HG02973 (cell line): Measurements from ENCODE around the gene MYPN.

Source experiments
- ATAC-seq: cut with Tn5 transposase; IDR thresholded peaks from one replicate; pipeline ENCODE4 v1.9.1; 2021; ENCODE audit warnings: moderate library complexity; ENCODE audit not compliant: unreplicated experiment

The MYPN gene

GRCh38 chr10:68092512-68092911 is 16.8 kb upstream of the MYPN start:
- ATAC-seq = no peak

DNA sequence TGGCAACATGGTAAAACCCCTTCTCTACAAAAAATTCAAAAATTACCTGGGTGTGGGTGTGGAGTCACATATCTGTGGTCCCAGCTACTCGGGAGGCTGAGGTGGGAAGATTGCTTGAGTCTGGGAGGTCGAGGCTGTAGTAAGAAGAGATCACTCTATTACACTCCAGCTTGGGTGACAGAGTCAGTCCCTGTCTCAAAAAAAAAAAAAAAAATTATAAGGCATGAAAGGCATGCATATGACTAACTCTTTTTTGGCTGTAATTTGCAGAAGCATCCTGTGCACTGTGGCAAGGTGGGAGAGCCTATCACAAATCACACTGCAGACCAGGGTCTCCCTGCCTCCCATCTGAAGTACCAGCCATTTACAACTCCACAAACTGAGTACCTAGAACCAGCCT is 14.1 kb upstream of the MYPN start:
- no peak for ATAC-seq

DNA sequence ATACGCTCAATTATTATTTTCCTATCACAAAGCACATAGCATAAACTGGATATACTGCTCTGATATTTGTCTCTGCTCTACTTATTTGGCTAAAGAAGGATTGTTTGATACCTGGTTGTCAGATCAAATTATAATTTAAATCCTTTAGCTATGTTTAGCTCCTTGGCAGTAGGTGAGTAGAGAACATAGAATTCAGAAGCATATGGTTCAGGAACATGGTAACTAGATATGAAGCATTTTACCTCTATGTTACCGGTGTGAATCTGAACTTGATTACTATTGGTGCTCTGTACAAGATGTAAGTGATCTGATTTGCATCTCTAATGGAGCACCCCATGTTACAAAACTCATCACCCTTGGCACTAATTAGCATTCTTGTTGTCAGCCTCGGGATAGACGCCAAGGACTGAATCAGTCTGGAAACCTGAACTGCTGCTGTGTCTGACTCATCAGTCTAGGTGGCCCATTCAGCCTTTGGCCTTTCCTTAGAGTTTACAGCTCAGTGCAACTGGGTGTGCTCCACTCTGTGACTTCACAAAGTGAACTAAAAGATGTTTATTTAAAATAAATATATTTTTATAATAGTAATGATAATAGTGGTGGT is 12.3 kb upstream of the MYPN start:
- no peak for ATAC-seq

GRCh38 chr10:68099736-68100135 is 9.6 kb upstream of the MYPN start:
- no peak for ATAC-seq

DNA sequence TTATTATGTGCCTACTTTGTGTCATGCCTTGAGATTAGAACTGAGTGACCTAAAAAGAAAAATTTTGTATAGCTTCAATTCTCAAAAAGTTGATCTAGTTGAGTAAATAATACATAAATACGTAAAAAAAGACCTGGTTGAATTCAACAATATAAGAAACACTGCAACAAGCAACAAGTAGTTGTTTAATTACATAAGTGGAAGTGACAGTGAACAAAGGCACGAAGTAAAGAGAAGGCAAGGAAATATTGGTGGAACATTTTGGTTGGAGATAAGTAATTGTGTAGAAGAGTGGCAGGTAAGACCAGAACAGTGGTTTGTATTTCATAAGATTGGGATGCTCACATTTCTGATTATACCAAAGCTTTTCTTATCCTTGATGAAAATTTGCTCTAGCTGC is 8.2 kb upstream of the MYPN start:
- no peak for ATAC-seq

DNA sequence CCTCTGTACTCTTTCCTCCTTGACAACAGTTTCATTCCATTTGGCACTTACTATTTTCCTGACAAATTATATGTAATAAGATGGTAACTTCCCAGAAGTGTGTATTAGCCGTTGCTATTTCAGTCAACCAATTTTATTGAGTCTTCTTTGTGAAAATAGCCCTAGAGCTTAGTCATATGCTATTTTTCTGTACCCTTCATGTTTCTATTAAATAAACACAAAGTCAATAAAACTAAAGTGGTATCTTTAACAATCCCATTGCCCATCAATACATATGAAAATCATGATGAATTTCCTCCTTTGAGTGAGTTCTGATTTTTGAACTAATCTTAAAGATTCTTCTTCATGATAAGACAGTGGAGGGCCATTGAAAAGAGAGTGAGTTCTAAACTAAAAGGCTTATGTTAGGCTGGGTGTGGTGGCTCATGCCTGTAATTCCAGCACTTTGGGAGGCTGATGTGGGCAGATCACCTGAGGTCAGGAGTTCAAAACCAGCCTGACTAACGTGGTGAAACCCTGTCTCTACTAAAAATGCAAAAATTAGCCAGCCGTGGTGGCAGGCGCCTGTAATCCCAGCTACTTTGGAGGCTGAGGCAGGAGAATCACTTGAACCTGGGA is 5.9 kb upstream of the MYPN start:
- no peak for ATAC-seq

DNA sequence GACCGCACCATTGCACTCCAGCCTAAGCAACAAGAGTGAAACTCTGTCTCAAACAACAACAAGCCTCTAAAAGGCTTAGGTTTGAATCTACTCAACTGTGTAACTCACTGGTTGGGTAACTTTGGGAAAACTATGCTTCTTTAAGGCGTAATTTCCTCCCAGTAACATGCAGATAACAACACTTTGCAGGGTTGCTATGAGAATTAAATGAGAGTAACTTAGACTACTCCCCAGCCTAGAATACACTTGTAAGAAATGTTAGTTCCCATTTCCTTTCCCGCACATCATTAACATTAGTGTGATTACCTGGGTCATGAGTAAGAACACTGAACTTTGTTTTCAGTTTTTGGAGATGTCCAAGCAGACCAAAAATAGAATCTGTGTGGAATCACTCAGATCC is 5.4 kb upstream of the MYPN start:
- ATAC-seq = no peak

DNA sequence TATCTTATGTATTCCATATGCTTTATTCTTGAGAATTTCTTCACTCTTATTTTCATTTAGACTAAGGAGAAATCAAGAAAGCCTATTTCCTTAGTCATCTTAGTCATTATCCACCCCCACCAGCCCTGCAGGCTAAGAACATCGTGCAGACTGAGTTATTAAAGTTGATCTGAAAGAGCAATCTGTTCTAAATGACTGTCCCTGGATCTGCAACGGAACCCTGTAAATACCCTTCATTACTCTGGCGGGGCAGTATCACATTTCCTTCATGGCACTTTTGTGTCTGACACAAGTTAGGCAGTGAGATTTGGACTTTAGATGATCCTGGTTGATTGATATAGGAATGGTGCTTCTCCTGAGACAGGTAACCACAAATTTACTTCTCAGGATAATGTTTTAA is 3.5 kb upstream of the MYPN start:
- ATAC-seq = no peak

DNA sequence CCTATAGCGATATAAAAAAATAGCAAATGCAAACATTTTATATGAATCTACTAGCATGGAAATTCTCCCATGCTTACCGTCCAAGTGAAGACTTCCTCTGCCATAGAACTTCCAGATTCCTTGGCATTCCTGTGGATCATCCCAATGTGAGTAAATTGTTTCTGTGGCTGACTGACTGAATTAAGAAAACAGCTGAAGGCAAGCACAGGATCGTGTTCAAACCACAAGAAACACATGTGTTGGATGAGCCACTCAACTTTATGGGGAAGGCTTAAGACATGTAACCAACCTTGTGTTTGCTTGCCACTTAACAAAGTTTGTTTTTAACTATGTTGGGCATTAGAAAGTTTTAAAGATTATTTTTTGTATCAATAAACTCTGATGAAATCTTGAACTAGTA is 2.6 kb upstream of the MYPN start:
- ATAC-seq = no peak

DNA sequence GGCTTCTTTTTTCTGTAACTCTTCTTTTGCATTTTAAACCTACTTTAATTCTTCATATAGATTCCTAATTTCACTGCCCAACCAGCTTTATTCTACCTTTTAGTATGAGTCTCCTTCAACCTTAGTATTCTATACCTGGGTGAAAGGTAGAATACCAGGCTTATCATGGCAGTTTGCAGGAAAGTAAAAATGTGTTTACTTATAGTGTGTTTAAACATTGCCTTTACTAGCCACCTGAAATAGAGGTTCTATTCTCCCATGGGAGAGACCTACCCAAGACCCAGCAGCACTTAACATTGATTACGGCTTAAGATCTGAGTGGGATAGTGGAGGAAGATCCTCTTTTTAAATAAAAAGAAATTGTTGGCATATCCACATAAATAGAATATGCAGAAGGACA is 1.6 kb upstream of the MYPN start:
- no peak for ATAC-seq

- no peak for ATAC-seq
Observed at GRCh38 chr10:68108051-68108450, 1.2 kb upstream of the MYPN start.

DNA sequence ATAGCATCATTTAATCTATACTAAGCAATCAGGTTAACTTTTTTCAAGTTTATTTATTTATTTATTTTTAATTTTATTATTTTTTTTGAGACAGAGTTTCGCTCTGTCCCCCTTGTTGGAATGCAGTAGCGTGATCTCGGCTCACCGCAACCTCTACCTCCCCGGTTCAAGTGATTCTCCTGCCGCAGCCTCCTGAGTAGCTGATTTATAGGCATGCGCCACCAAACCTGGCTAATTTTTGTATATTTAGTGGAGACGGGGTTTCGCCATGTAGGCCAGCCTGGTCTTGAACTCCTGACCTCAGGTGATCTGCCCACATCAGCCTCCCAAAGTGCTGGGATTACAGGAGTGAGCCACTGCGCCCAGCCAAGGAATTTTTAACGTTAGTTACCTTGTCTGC is 635 bp upstream of the MYPN start:
- ATAC-seq = no peak

GRCh38 chr10:68110027-68110426 is 739 bp downstream of the MYPN start:
- no peak for ATAC-seq

DNA sequence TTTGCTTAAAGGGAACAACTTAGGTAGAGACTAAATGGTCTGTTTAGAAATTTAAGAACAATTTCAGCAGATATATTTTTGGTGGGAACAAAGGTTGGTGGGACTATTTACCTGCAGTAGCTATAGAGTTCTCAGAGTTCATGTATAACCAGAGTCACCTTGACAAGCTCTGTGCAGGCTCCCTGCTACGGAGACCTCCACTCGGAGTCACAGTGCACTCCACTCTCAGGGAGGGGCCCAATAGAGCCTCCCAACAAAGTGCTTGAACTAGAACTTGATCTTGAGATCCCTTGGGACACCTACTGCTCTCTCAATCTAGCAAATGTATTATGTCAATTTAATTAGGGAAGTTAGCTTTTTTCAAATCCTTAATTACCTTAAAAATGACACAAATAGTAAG is 2.3 kb downstream of the MYPN start:
- no peak for ATAC-seq

DNA sequence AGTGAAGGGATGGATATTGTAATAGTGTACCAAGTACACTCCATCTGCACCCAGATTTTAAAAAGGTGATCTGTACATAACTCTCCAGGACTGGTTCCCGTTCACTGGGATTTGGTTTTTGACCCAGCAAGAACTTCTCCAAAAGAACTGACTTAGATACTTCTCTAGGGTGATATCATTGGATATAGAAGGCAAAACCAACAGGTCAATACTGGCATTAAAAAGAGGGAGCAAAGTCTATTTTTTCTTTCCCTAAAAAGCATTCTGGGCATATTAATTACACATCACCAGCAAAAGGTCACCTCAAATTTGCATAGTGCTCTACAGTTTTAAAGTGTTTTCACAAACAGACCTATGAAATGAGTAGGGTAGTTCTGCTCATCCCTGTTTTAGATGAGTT is 3.5 kb downstream of the MYPN start:
- ATAC-seq = no peak

DNA sequence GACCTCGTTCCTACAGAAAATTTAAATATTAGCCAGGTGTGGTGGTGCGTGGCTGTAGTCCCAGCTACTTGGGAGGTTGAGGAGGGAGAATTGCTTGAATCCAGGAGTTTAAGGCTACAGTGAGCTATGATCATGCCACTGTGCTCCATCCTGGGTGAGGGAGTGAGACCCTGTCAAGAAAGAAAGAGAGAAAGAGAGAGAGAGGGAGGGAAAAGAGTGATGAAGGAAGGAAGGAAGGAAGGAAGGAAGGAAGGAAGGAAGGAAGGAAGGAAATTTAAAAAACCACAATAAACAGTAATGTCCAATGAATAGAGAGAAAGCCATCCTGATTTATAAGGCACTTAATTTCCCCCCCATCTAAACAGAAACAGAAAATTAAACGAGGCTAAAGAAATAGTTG is 9.4 kb downstream of the MYPN start:
- ATAC-seq = no peak

DNA sequence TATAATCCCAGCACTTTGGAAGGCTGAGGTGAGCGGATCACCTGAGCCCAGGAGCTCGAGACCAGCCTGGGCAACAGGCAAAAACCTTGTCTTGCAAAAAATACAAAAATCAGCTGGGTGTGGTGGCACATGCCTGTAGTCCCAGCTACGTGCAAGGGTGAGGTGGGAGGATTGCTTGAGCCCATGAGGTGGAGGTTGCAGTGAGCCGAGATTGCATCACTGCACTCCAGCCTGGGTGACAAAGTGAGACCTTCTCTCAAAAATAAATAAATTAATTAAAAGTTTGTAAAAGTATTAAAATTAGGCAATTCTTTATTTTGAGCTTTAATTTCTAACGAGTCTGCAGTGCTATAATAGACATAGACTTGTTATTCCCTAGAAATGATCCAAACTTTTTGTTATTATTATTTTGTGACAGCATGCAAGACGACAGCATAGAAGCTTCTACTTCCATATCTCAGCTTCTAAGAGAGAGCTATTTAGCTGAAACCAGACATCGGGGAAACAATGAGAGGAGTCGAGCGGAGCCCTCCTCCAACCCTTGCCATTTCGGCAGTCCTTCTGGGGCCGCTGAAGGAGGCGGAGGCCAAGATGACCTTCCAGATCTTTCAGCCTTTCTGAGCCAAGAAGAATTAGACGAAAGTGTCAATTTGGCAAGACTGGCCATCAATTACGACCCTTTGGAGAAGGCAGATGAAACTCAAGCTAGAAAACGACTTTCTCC is 11.9 kb downstream of the MYPN start:
- ATAC-seq = no peak

DNA sequence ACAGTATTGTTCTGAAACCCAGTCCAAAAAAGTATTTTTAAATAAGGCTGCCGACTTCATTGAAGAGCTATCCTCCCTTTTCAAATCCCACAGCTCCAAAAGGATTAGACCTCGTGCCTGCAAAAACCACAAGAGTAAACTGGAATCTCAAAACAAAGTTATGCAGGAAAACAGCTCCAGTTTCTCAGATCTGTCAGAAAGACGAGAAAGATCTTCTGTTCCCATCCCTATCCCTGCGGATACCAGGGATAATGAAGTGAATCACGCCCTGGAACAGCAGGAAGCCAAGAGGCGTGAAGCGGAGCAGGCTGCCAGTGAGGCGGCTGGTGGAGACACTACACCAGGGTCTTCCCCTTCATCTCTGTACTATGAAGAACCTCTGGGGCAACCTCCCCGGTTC is 12.6 kb downstream of the MYPN start:
- no peak for ATAC-seq

DNA sequence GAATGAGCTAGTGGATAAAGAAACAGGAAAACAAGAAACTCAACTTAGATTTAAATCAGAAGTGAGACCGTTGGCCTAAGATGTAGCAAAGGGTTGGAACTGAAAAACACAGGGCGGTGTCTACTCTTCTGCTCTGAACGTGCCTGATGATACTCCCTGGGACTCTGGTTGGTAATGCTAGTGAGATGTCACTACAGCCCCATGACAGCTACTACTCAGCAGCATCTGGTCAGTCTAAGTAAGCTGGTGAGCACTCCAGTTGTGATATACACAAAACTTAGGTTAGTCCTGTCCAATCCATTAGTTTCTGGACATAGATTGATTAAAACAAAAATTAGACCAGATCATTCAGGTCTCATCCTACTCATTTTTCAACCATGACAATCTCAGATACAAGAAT is 15.4 kb downstream of the MYPN start:
- ATAC-seq = no peak

- ATAC-seq = no peak
Observed at GRCh38 chr10:68125772-68126171, 16.5 kb downstream of the MYPN start.

- ATAC-seq = no peak
Observed at GRCh38 chr10:68128015-68128414, 18.7 kb downstream of the MYPN start.

- no peak for ATAC-seq
Observed at GRCh38 chr10:68132391-68132790, 23.1 kb downstream of the MYPN start.

- ATAC-seq = no peak
Observed at GRCh38 chr10:68133523-68133922, 24.2 kb downstream of the MYPN start.
